ENCODE results near the gene CASP7.

CASP7 gene

GRCh38 chr10:113689057-113689456 is 9.3 kb downstream of the CASP7 start:
- Histone ChIP-seq H3K27me3 (no peaks in the 10 kb centered on the region), H3K4me1 (no peaks in the 10 kb centered on the region), H3K9me3 (no peaks in the 10 kb centered on the region; the same call in 1 of the 2 replicates), H3K4me3 (ENCODE audit: low read depth, low read length) (no peak overlapping the region), H3K36me3 (peaks cover 3% of the 10 kb centered on the region; the same call in 1 of the 2 replicates)
- DNase-seq, result no peak
- no peak for TF ChIP-seq CTCF (IDR thresholded peaks at IDR 0.05; ENCODE audit: low read depth, low read length)

- Histone ChIP-seq H3K4me3 (ENCODE audit: low read depth, low read length) (no peak overlapping the region), H3K36me3 (peaks cover 3% of the 10 kb centered on the region; the same call in 1 of the 2 replicates), H3K27me3 (no peaks in the 10 kb centered on the region), H3K4me1 (no peaks in the 10 kb centered on the region), H3K9me3 (no peaks in the 10 kb centered on the region; the same call in 1 of the 2 replicates)
- DNase-seq, result no peak
- no peak for TF ChIP-seq CTCF (IDR thresholded peaks at IDR 0.05; ENCODE audit: low read depth, low read length)
Observed at GRCh38 chr10:113689574-113689973, 9.9 kb downstream of the CASP7 start.

- Histone ChIP-seq H3K9me3 (no peaks in the 10 kb centered on the region; the same call in 1 of the 2 replicates), H3K4me3 (ENCODE audit: low read depth, low read length) (no peak overlapping the region), H3K27me3 (no peaks in the 10 kb centered on the region), H3K4me1 (no peaks in the 10 kb centered on the region), H3K36me3 (peaks cover 3% of the 10 kb centered on the region; the same call in 1 of the 2 replicates)
- TF ChIP-seq CTCF (IDR thresholded peaks at IDR 0.05; ENCODE audit: low read depth, low read length), result no peak
- no peak for DNase-seq
Observed at GRCh38 chr10:113690749-113691148, 11.0 kb downstream of the CASP7 start.

GRCh38 chr10:113691381-113691780 is 11.7 kb downstream of the CASP7 start:
- no peaks in the 10 kb centered on the region for H3K27me3 ChIP-seq
- no peak for DNase-seq
- TF ChIP-seq CTCF (IDR thresholded peaks at IDR 0.05; ENCODE audit: low read depth, low read length), result no peak
- H3K9me3 ChIP-seq, result no peaks in the 10 kb centered on the region; the same call in 1 of the 2 replicates
- no peak overlapping the region for H3K4me3 ChIP-seq (ENCODE audit: low read depth, low read length)
- H3K36me3 ChIP-seq, result peaks cover 3% of the 10 kb centered on the region; the same call in 1 of the 2 replicates
- H3K4me1 ChIP-seq, result no peaks in the 10 kb centered on the region

GRCh38 chr10:113692271-113692670 is 12.6 kb downstream of the CASP7 start:
- Histone ChIP-seq H3K4me1 (no peaks in the 10 kb centered on the region), H3K4me3 (ENCODE audit: low read depth, low read length) (no peak overlapping the region), H3K36me3 (peaks cover 3% of the 10 kb centered on the region; the same call in 1 of the 2 replicates), H3K9me3 (no peaks in the 10 kb centered on the region), H3K27me3 (no peaks in the 10 kb centered on the region)
- DNase-seq, result no peak
- TF ChIP-seq CTCF (IDR thresholded peaks at IDR 0.05; ENCODE audit: low read depth, low read length), result no peak

GRCh38 chr10:113693348-113693747 is 13.6 kb downstream of the CASP7 start:
- Histone ChIP-seq H3K4me1 (no peaks in the 10 kb centered on the region), H3K4me3 (ENCODE audit: low read depth, low read length) (no peak overlapping the region), H3K36me3 (peaks cover 7% of the 10 kb centered on the region; the same call in 1 of the 2 replicates), H3K27me3 (no peaks in the 10 kb centered on the region), H3K9me3 (no peaks in the 10 kb centered on the region)
- TF ChIP-seq CTCF (IDR thresholded peaks at IDR 0.05; ENCODE audit: low read depth, low read length), result no peak
- DNase-seq, result no peak
